B cell (primary cell): ENCODE data around the gene SLC25A26. TPM values are rescaled to one million over a fixed set of nuclear protein-coding genes. Genes with fewer than 3 reads are reported as not detected.

Experiments used
- ATAC-seq: fragments of 200-7000 bp; cut with Tn5 transposase; one replicate; pipeline ENCODE4 v1.10.0; 2021; ENCODE audit warnings: low read depth, mild to moderate bottlenecking, moderate number of reproducible peaks, moderate library complexity
- CTCF ChIA-PET: fragments of 350-600 bp; sonication (Branson Sonifier 250); formaldehyde crosslinking; loops from one replicate; lab custom pipeline; 2021; ENCODE audit warnings: antibody characterized with exemption, inconsistent platforms; lab: Charles Lee
- POLR2A ChIA-PET: fragments of 350-600 bp; sonication (Branson Sonifier 250); formaldehyde crosslinking; loops from one replicate; lab custom pipeline; 2021; ENCODE audit warnings: antibody characterized with exemption; lab: Charles Lee
- DNase-seq: peaks from one replicate; pipeline ENCODE4 v3.0.0; 2013
- H2AFZ ChIP-seq: 2 replicates; pipeline ENCODE4 v1.6.1; 2012; ENCODE audit warnings: mild to moderate bottlenecking, low read depth, low read length; ENCODE audit not compliant: insufficient read depth, poor library complexity, severe bottlenecking
- H3K27ac ChIP-seq, 2 donors: 1 replicate in 1 of 2; 2 replicates in 1 of 2; pipeline ENCODE4 v1.5.1; 2012 to 2013; ENCODE audit warnings: low read length in 2 of 2, mild to moderate bottlenecking in 2 of 2, moderate library complexity in 1 of 2
- H3K27me3 ChIP-seq, 4 experiments: fragments of 200-600 bp in 1 of 4; sonication (generic) in 1 of 4; replicated peaks in 1 of 4; 1 replicate in 2 of 4; 2 replicates in 2 of 4; pipeline versions ENCODE4 v1.6.1 to v1.7.0; 2013 to 2016; ENCODE audit warnings: low read length in 3 of 4, mild to moderate bottlenecking in 2 of 4, mixed read lengths in 1 of 4, moderate library complexity in 1 of 4; ENCODE audit not compliant: insufficient read depth in 4 of 4, control insufficient read depth in 3 of 4; ENCODE audit errors: control extremely low read depth in 1 of 4
- H3K36me3 ChIP-seq, 2 experiments: replicated peaks in 1 of 2; 1 replicate in 1 of 2; 2 replicates in 1 of 2; pipeline versions ENCODE4 v1.6.1 to v1.7.1; 2013; ENCODE audit warnings: low read length in 1 of 2; ENCODE audit not compliant: insufficient read depth in 2 of 2, control insufficient read depth in 1 of 2; ENCODE audit errors: control extremely low read depth in 1 of 2, extremely low read depth in 1 of 2
- H3K4me1 ChIP-seq, 2 donors: fragments of 200-600 bp in 1 of 2; sonication (generic) in 1 of 2; 1 replicate in 1 of 2; 2 replicates in 1 of 2; pipeline versions ENCODE4 v1.5.1 to v1.6.1; 2013 to 2017; ENCODE audit warnings: low read length in 2 of 2; ENCODE audit not compliant: control insufficient read depth in 2 of 2, insufficient read depth in 2 of 2
- H3K4me2 ChIP-seq: replicated peaks from 2 replicates; pipeline ENCODE3; 2012; ENCODE audit warnings: mild to moderate bottlenecking, low read depth, low read length; ENCODE audit not compliant: poor library complexity, severe bottlenecking
- H3K4me3 ChIP-seq, 5 experiments: fragments of 200-600 bp in 1 of 5; sonication (generic) in 1 of 5; 1 replicate in 3 of 5; 2 replicates in 2 of 5; pipeline versions ENCODE4 v1.5.1 to v1.7.0; 2011 to 2016; ENCODE audit warnings: low read length in 4 of 5, mild to moderate bottlenecking in 4 of 5, low read depth in 2 of 5, control low read depth in 1 of 5, moderate library complexity in 1 of 5; ENCODE audit not compliant: insufficient read depth in 1 of 5; ENCODE audit errors: control extremely low read depth in 1 of 5, extremely low read depth in 1 of 5
- H3K79me2 ChIP-seq: fragments of 200-600 bp; sonication (generic); one replicate; pipeline ENCODE4 v1.6.0; 2016; ENCODE audit warnings: low read length; ENCODE audit not compliant: control insufficient read depth, insufficient read depth
- H3K9ac ChIP-seq: fragments of 200-600 bp; sonication (generic); 2 replicates; pipeline ENCODE4 v1.6.1; 2017; ENCODE audit warnings: mild to moderate bottlenecking, low read length, moderate library complexity
- H3K9me3 ChIP-seq, 3 donors: one replicate each; pipeline versions ENCODE4 v1.6.1 to v1.7.1; 2013; ENCODE audit warnings: low read length in 2 of 3; ENCODE audit not compliant: control insufficient read depth in 2 of 3, insufficient read depth in 1 of 3; ENCODE audit errors: control extremely low read depth in 1 of 3
- H4K20me1 ChIP-seq: 2 replicates; pipeline ENCODE4 v1.6.0; 2012; ENCODE audit warnings: mild to moderate bottlenecking, low read length; ENCODE audit not compliant: insufficient read depth, control insufficient read depth, poor library complexity, severe bottlenecking
- H3K27ac Mint-ChIP-seq: one replicate; pipeline ENCODE4 v1.8.0; 2021; ENCODE audit warnings: mixed read lengths
- H3K27me3 Mint-ChIP-seq: one replicate; pipeline ENCODE4 v1.8.0; 2021; ENCODE audit warnings: mixed read lengths
- H3K4me1 Mint-ChIP-seq: one replicate; pipeline ENCODE4 v1.8.0; 2021; ENCODE audit warnings: mixed read lengths
- H3K4me3 Mint-ChIP-seq: one replicate; pipeline ENCODE4 v1.8.0; 2021; ENCODE audit warnings: mixed read lengths
- H3K9me3 Mint-ChIP-seq: one replicate; pipeline ENCODE4 v1.8.0; 2022; ENCODE audit warnings: mixed read lengths; ENCODE audit not compliant: insufficient read depth
- CTCF ChIP-seq: fragments of 200-600 bp; IDR thresholded peaks from one replicate; pipeline ENCODE4 v1.8.0; 2022; ENCODE audit warnings: antibody characterized with exemption, mild to moderate bottlenecking
- EZH2 ChIP-seq: IDR thresholded peaks from 2 replicates; pipeline ENCODE4 v1.6.1; 2012; ENCODE audit warnings: borderline replicate concordance, low read depth, mild to moderate bottlenecking, moderate library complexity, low read length; ENCODE audit not compliant: insufficient read depth, poor library complexity, severe bottlenecking
- WGBS: methylation state at CpG from one replicate; pipeline ENCODE4 v1.1.5; 2013; ENCODE audit warnings: missing lambda C conversion rate; ENCODE audit not compliant: insufficient coverage; 5-methylcytosine and 5-hydroxymethylcytosine counted together
- intact Hi-C: fragments of 100-400 bp; cut with micrococcal nuclease; formaldehyde crosslinking; loops from one replicate; pipeline ENCODE4 v1.10.0; 2022
- polyA plus RNA-seq: library from polyadenylated mRNA; depleted of rRNA; stranded (reverse); fragments of >200 nt; gene quantifications from 2 replicates; pipeline ENCODE4 v1.2.3, GENCODE V29; 2012
- total RNA-seq, 2 donors: library from RNA; stranded (reverse); fragments of 120-200 nt in 1 of 2; gene quantifications; 1 replicate in 1 of 2; 2 replicates in 1 of 2; pipeline versions ENCODE4 v1.2.3 to v1.2.4, GENCODE V29; 2013 to 2022

SLC25A26 gene
- total and polyA plus RNA-seq, 2 donors (not counting 1 experiment from before 2014, with no cell fraction given), result 22.3 to 23.8 TPM

DNA sequence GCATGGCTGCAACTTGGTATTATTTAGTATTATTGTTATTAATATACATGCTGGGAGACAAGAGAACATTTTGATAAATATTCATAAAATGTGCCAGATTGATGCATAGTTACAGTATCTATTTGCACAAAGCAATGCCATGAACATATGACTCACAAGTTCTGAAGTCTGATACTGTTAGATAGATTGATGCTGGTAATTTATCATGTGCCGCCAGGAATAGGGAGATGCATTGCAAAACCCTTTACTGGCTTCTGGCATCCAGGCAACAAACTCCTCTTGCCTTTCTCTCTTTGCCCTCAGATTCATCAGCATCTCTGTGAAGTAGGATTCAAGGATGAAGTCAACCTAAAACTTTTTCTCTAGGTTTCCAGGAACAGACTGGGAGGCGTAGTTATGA lies 41.0 kb upstream of the SLC25A26 start:
- CTCF ChIA-PET, result no interaction called here
- no peaks in the 10 kb centered on the region for H3K27me3 ChIP-seq
- no peaks in the 10 kb centered on the region for H3K9me3 ChIP-seq
- H4K20me1 ChIP-seq, result no peaks in the 10 kb centered on the region
- TF ChIP-seq CTCF (no peak), EZH2 (no peak)
- no peak overlapping the region for H3K4me3 ChIP-seq
- Mint-ChIP-seq H3K4me1 (no peaks in the 10 kb centered on the region), H3K27me3 (peaks cover 4% of the 10 kb centered on the region), H3K9me3 (no peaks in the 10 kb centered on the region), H3K4me3 (no peak overlapping the region), H3K27ac (no peak overlapping the region)
- H3K79me2 ChIP-seq, result no peaks in the 10 kb centered on the region
- H3K36me3 ChIP-seq, result no peaks in the 10 kb centered on the region
- H3K4me1 ChIP-seq, result no peaks in the 10 kb centered on the region
- ATAC-seq, result no peak
- intact Hi-C loops, result no loop called here
- no peak overlapping the region for H3K27ac ChIP-seq
- H3K9ac ChIP-seq, result no peak overlapping the region
- H2AFZ ChIP-seq, result no peak overlapping the region
- POLR2A ChIA-PET, result no interaction called here
- H3K4me2 ChIP-seq, result no peak overlapping the region
- WGBS, result no CpG with 5 or more reads among the region's 2 CpGs
- no peak for DNase-seq

DNA sequence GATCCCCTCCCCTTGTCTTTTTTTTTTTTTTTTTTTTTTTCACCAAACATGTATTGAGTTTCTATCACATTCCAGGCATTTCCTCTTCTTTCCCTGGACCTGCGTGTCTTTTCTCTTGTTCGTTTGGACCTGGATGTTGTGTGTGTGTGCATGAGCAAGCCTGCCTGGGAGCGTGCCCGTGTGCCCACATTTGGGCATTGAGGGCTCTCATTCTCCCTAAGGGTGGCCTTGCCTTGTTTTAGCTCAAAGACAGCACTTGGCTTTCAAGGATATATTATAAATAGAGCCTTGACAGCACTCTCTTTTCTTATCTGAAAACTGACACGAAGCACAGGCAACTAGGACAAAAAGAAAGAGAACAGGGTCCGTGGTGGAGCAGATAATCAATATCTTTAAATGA lies 39.0 kb upstream of the SLC25A26 start:
- no peak overlapping the region for H3K9ac ChIP-seq
- H3K27ac ChIP-seq, result no peak overlapping the region
- POLR2A ChIA-PET, result no interaction called here
- DNase-seq, result no peak
- Mint-ChIP-seq H3K4me1 (no peaks in the 10 kb centered on the region), H3K4me3 (no peak overlapping the region), H3K9me3 (peaks cover 2% of the 10 kb centered on the region), H3K27me3 (peaks cover 7% of the 10 kb centered on the region), H3K27ac (no peak overlapping the region)
- H2AFZ ChIP-seq, result no peak overlapping the region
- no peaks in the 10 kb centered on the region for H3K36me3 ChIP-seq
- intact Hi-C loops, result no loop called here
- no peak for ATAC-seq
- H4K20me1 ChIP-seq, result no peaks in the 10 kb centered on the region
- TF ChIP-seq CTCF (no peak), EZH2 (no peak)
- no peaks in the 10 kb centered on the region for H3K4me1 ChIP-seq
- no peak overlapping the region for H3K4me2 ChIP-seq
- H3K4me3 ChIP-seq, result no peak overlapping the region
- no peaks in the 10 kb centered on the region for H3K9me3 ChIP-seq
- H3K27me3 ChIP-seq, result no peaks in the 10 kb centered on the region
- H3K79me2 ChIP-seq, result no peaks in the 10 kb centered on the region
- CTCF ChIA-PET, result no interaction called here
- 100% methylated on average over 2 of the region's 6 CpGs for WGBS
